GM10847 (cell line): ENCODE measurements around the gene GCLC.

Experiments
- POLR2A ChIP-seq: IDR thresholded peaks from 2 replicates; pipeline ENCODE4 v1.6.1; 2011; ENCODE audit not compliant: insufficient read length; ENCODE audit errors: extremely low read depth

Gene GCLC

GRCh38 chr6:53456809-53457208 is 88.1 kb downstream of the GCLC start:
- no peak for TF ChIP-seq POLR2A

- no peak for TF ChIP-seq POLR2A
These were observed 89.2 kb downstream of the GCLC start for GRCh38 chr6:53455678-53456077.

- TF ChIP-seq POLR2A: no peak
These were observed 93.7 kb downstream of the GCLC start for GRCh38 chr6:53451165-53451564.

- no peak for TF ChIP-seq POLR2A
These were observed 97.0 kb downstream of the GCLC start for GRCh38 chr6:53447865-53448264.
